GM18505 (cell line): ENCODE data around the gene YWHAQ.

Experiments used
- ATAC-seq: cut with Tn5 transposase; IDR thresholded peaks from one replicate; pipeline ENCODE4 v1.9.1; 2021; ENCODE audit not compliant: unreplicated experiment
- POLR2A ChIP-seq: IDR thresholded peaks from 4 replicates; pipeline ENCODE4 v1.6.1; 2011; ENCODE audit warnings: borderline replicate concordance; ENCODE audit not compliant: insufficient read depth, insufficient read length; ENCODE audit errors: extremely low read depth

YWHAQ gene

GRCh38 chr2:9648821-9649220 lies 18.0 kb upstream of the YWHAQ start:
- no peak for TF ChIP-seq POLR2A
- no peak for ATAC-seq

- ATAC-seq = no peak
- TF ChIP-seq POLR2A = no peak
Observed at GRCh38 chr2:9647884-9648283, 17.1 kb upstream of the YWHAQ start.

GRCh38 chr2:9646196-9647030 lies 15.6 kb upstream of the YWHAQ start:
- TF ChIP-seq POLR2A = no peak
- no peak for ATAC-seq

GRCh38 chr2:9644603-9645002 lies 13.8 kb upstream of the YWHAQ start:
- ATAC-seq = no peak
- no peak for TF ChIP-seq POLR2A

GRCh38 chr2:9644021-9644420 lies 13.2 kb upstream of the YWHAQ start:
- no peak for ATAC-seq
- no peak for TF ChIP-seq POLR2A

GRCh38 chr2:9641641-9642040 lies 10.8 kb upstream of the YWHAQ start:
- peak; percentile 54 for ATAC-seq
- TF ChIP-seq POLR2A = no peak

- TF ChIP-seq POLR2A = no peak
- ATAC-seq = no peak
Observed at GRCh38 chr2:9640403-9641104, 9.8 kb upstream of the YWHAQ start.

- no peak for ATAC-seq
- TF ChIP-seq POLR2A = no peak
Observed at GRCh38 chr2:9639740-9640343, 9.0 kb upstream of the YWHAQ start.

GRCh38 chr2:9639000-9639602 lies 8.3 kb upstream of the YWHAQ start:
- ATAC-seq = no peak

GRCh38 chr2:9638532-9638931 lies 7.7 kb upstream of the YWHAQ start:
- no peak for ATAC-seq
- no peak for TF ChIP-seq POLR2A

More at GRCh38 chr2:9639000-9639602, 8.3 kb upstream of the YWHAQ start:
- TF ChIP-seq POLR2A = no peak

GRCh38 chr2:9637330-9637729 lies 6.5 kb upstream of the YWHAQ start:
- no peak for TF ChIP-seq POLR2A
- ATAC-seq = no peak

- no peak for TF ChIP-seq POLR2A
- no peak for ATAC-seq
Observed at GRCh38 chr2:9634133-9634532, 3.3 kb upstream of the YWHAQ start.

GRCh38 chr2:9631878-9632700 lies 1.3 kb upstream of the YWHAQ start:
- ATAC-seq = no peak
- no peak for TF ChIP-seq POLR2A

GRCh38 chr2:9631553-9631819 lies 689 bp upstream of the YWHAQ start:
- TF ChIP-seq POLR2A = no peak
- ATAC-seq = no peak
